Neural crest cell (in vitro differentiated cells): ENCODE measurements around the gene LTA. TPM values are rescaled to one million over a fixed set of nuclear protein-coding genes. Genes with fewer than 3 reads are reported as not detected.

Source experiments
- DNase-seq: peaks from one replicate; pipeline ENCODE4 v3.0.0; 2021; ENCODE audit warnings: low read depth, mixed read lengths, low spot score
- H3K27ac Mint-ChIP-seq: one replicate; pipeline ENCODE4 v1.8.0; 2021; ENCODE audit warnings: mild to moderate bottlenecking, mixed read lengths; ENCODE audit not compliant: unreplicated experiment
- H3K27me3 Mint-ChIP-seq: 2 replicates; pipeline ENCODE4 v1.8.0; 2021; ENCODE audit warnings: low read depth, mild to moderate bottlenecking, mixed read lengths
- H3K36me3 Mint-ChIP-seq: 2 replicates; pipeline ENCODE4 v1.8.0; 2021; ENCODE audit warnings: low read depth, mild to moderate bottlenecking, mixed read lengths
- H3K4me1 Mint-ChIP-seq: 2 replicates; pipeline ENCODE4 v1.8.0; 2021; ENCODE audit warnings: mixed read lengths
- H3K4me3 Mint-ChIP-seq: one replicate; pipeline ENCODE4 v1.8.0; 2021; ENCODE audit warnings: mild to moderate bottlenecking, mixed read lengths
- H3K9me3 Mint-ChIP-seq: 2 replicates; pipeline ENCODE4 v1.8.0; 2021; ENCODE audit warnings: mixed read lengths
- CTCF ChIP-seq: fragments of 200-600 bp; sonication (generic); conservative IDR thresholded peaks from 2 replicates; pipeline ENCODE4 v1.5.0; 2021; ENCODE audit warnings: antibody characterized with exemption, mild to moderate bottlenecking
- total RNA-seq: library from RNA; stranded (reverse); gene quantifications from 2 replicates; pipeline ENCODE4 v1.2.1, GENCODE V29; 2021

The LTA gene
- total RNA-seq, 1 donor from 2014 or later: 0.26 TPM

- Mint-ChIP-seq H3K27ac (peak overlapping the region; percentile 96), H3K27me3 (no peaks in the 10 kb centered on the region), H3K4me3 (peak overlapping the region; percentile 89), H3K9me3 (no peaks in the 10 kb centered on the region), H3K4me1 (peaks cover 35% of the 10 kb centered on the region), H3K36me3 (peaks cover 19% of the 10 kb centered on the region)
- no peak for TF ChIP-seq CTCF
- peak; percentile 91 for DNase-seq
These were observed 47.9 kb downstream of the LTA start for GRCh38 chr6:31619805-31620585.

- peak within 1 kb of the TSS; percentile 97 for H3K27ac Mint-ChIP-seq
- H3K4me1 Mint-ChIP-seq: peaks cover 35% of the 10 kb centered on the region
- peak within 1 kb of the TSS; percentile 96 for H3K4me3 Mint-ChIP-seq
- peaks cover 23% of the 10 kb centered on the region for H3K36me3 Mint-ChIP-seq
- H3K27me3 Mint-ChIP-seq: no peaks in the 10 kb centered on the region
- no peaks in the 10 kb centered on the region for H3K9me3 Mint-ChIP-seq
- DNase-seq: peak; percentile 74
- no peak for TF ChIP-seq CTCF
These were observed 48.7 kb downstream of the LTA start, which contains the start of gene PRRC2A for GRCh38 chr6:31620586-31621319. TSS of gene PRRC2A (plus strand) at chr6:31620715. CDS start at chr6:31622790, 2,075 bp downstream.

GRCh38 chr6:31621320-31621939 is 49.3 kb downstream of the LTA start:
- TF ChIP-seq CTCF: no peak

GRCh38 chr6:31621991-31622390 is 49.9 kb downstream of the LTA start:
- H3K9me3 Mint-ChIP-seq: no peaks in the 10 kb centered on the region
- H3K27me3 Mint-ChIP-seq: no peaks in the 10 kb centered on the region
- peak overlapping the region; percentile 96 for H3K4me3 Mint-ChIP-seq
- TF ChIP-seq CTCF: no peak
- DNase-seq: no peak
- peaks cover 29% of the 10 kb centered on the region for H3K36me3 Mint-ChIP-seq
- H3K4me1 Mint-ChIP-seq: peaks cover 32% of the 10 kb centered on the region
- H3K27ac Mint-ChIP-seq: peak overlapping the region; percentile 97

More at GRCh38 chr6:31621320-31621939, 49.3 kb downstream of the LTA start:
- Mint-ChIP-seq H3K4me1 (peaks cover 35% of the 10 kb centered on the region), H3K9me3 (no peaks in the 10 kb centered on the region), H3K27ac (peak overlapping the region; percentile 97), H3K27me3 (no peaks in the 10 kb centered on the region), H3K36me3 (peaks cover 27% of the 10 kb centered on the region), H3K4me3 (peak overlapping the region; percentile 96)
- DNase-seq: no peak

GRCh38 chr6:31622684-31623091 is 50.6 kb downstream of the LTA start:
- DNase-seq: no peak
- H3K36me3 Mint-ChIP-seq: peaks cover 35% of the 10 kb centered on the region
- H3K4me1 Mint-ChIP-seq: peaks cover 31% of the 10 kb centered on the region

More at GRCh38 chr6:31622684-31623091, 50.6 kb downstream of the LTA start:
- Mint-ChIP-seq H3K9me3 (no peaks in the 10 kb centered on the region), H3K27ac (no peak overlapping the region), H3K4me3 (peak overlapping the region; percentile 96), H3K27me3 (no peaks in the 10 kb centered on the region)
- TF ChIP-seq CTCF: no peak
